H9 (cell line): ENCODE results near the gene DCP1B. TPM values are rescaled to one million over a fixed set of nuclear protein-coding genes. Genes with fewer than 3 reads are reported as not detected.

ENCODE experiments used
- DNase-seq: peaks from one replicate; pipeline ENCODE4 v3.0.0-alpha.2; 2017
- H2AFZ ChIP-seq: one replicate; pipeline ENCODE4 v1.6.1; 2013; ENCODE audit warnings: mild to moderate bottlenecking, low read length, control low read depth, moderate library complexity
- H2AK5ac ChIP-seq: 2 replicates; pipeline ENCODE4 v1.6.1; 2013; ENCODE audit warnings: low read length, control low read depth, mixed read lengths; ENCODE audit not compliant: insufficient read length
- H2BK120ac ChIP-seq: one replicate; pipeline ENCODE4 v1.6.1; 2013; ENCODE audit warnings: low read depth, mild to moderate bottlenecking, low read length, control low read depth, inconsistent platforms; ENCODE audit not compliant: poor library complexity, severe bottlenecking
- H2BK12ac ChIP-seq: 2 replicates; pipeline ENCODE4 v1.6.1; 2013; ENCODE audit warnings: low read length, control low read depth, mixed read lengths, low read depth; ENCODE audit not compliant: insufficient read length
- H2BK15ac ChIP-seq: 2 replicates; pipeline ENCODE4 v1.6.1; 2013; ENCODE audit warnings: low read depth, low read length, control low read depth
- H2BK20ac ChIP-seq: one replicate; pipeline ENCODE4 v1.6.1; 2013; ENCODE audit warnings: low read depth, mild to moderate bottlenecking, low read length, control low read depth, inconsistent platforms; ENCODE audit not compliant: poor library complexity, severe bottlenecking
- H2BK5ac ChIP-seq: 2 replicates; pipeline ENCODE4 v1.6.1; 2013; ENCODE audit warnings: low read length, control low read depth, mixed read lengths; ENCODE audit not compliant: insufficient read length
- H3K14ac ChIP-seq: 2 replicates; pipeline ENCODE4 v1.6.1; 2013; ENCODE audit warnings: low read length, control low read depth; ENCODE audit not compliant: insufficient read depth
- H3K18ac ChIP-seq: 2 replicates; pipeline ENCODE4 v1.6.1; 2013; ENCODE audit warnings: low read depth, mild to moderate bottlenecking, mixed read lengths, low read length, control low read depth; ENCODE audit not compliant: insufficient read length
- H3K23ac ChIP-seq: 2 replicates; pipeline ENCODE4 v1.6.1; 2013; ENCODE audit warnings: low read length, control low read depth, mixed read lengths, low read depth; ENCODE audit not compliant: insufficient read length
- H3K23me2 ChIP-seq: 2 replicates; pipeline ENCODE4 v1.6.1; 2013; ENCODE audit warnings: low read depth, mild to moderate bottlenecking, mixed read lengths, low read length, control low read depth; ENCODE audit not compliant: insufficient read length, poor library complexity, severe bottlenecking
- H3K27ac ChIP-seq: 2 replicates; pipeline ENCODE4 v1.5.1; 2013; ENCODE audit warnings: low read length, control low read depth, mixed read lengths, low read depth; ENCODE audit not compliant: insufficient read length
- H3K27me3 ChIP-seq: 2 replicates; pipeline ENCODE4 v1.6.1; 2013; ENCODE audit warnings: low read length, control low read depth, inconsistent platforms; ENCODE audit not compliant: insufficient read depth
- H3K4ac ChIP-seq: 2 replicates; pipeline ENCODE4 v1.6.1; 2013; ENCODE audit warnings: low read depth, mild to moderate bottlenecking, control low read depth, inconsistent platforms, low read length, moderate library complexity
- H3K4me1 ChIP-seq: 2 replicates; pipeline ENCODE4 v1.6.1; 2013; ENCODE audit warnings: low read length, control low read depth, inconsistent platforms; ENCODE audit not compliant: insufficient read depth
- H3K4me2 ChIP-seq: 2 replicates; pipeline ENCODE4 v1.6.1; 2013; ENCODE audit warnings: low read length, control low read depth, mixed read lengths; ENCODE audit not compliant: insufficient read length, insufficient read depth
- H3K56ac ChIP-seq: 2 replicates; pipeline ENCODE4 v1.6.1; 2013; ENCODE audit warnings: low read depth, mild to moderate bottlenecking, mixed read lengths, low read length, control low read depth; ENCODE audit not compliant: insufficient read length
- H3K79me1 ChIP-seq: 2 replicates; pipeline ENCODE4 v1.6.1; 2013; ENCODE audit warnings: low read depth, mild to moderate bottlenecking, moderate library complexity, low read length, control low read depth, inconsistent platforms; ENCODE audit not compliant: insufficient read depth, poor library complexity, severe bottlenecking
- H3K79me2 ChIP-seq: 2 replicates; pipeline ENCODE4 v1.6.1; 2013; ENCODE audit warnings: low read length, control low read depth, inconsistent platforms; ENCODE audit not compliant: insufficient read depth
- H3K9ac ChIP-seq: 2 replicates; pipeline ENCODE4 v1.6.1; 2013; ENCODE audit warnings: low read length, control low read depth, mixed read lengths; ENCODE audit not compliant: insufficient read length; ENCODE audit errors: extremely low read depth
- H3K9me3 ChIP-seq: one replicate; pipeline ENCODE4 v1.6.1; 2013; ENCODE audit warnings: low read depth, low read length, inconsistent platforms; ENCODE audit not compliant: control insufficient read depth
- H3T11ph ChIP-seq: one replicate; pipeline ENCODE4 v1.6.1; 2013; ENCODE audit warnings: mild to moderate bottlenecking, low read length, control low read depth, inconsistent platforms
- H4K20me1 ChIP-seq: one replicate; pipeline ENCODE4 v1.6.1; 2013; ENCODE audit not compliant: control insufficient read depth, insufficient read length, insufficient read depth
- H4K5ac ChIP-seq: 2 replicates; pipeline ENCODE4 v1.6.1; 2013; ENCODE audit warnings: low read depth, mild to moderate bottlenecking, mixed read lengths, low read length, control low read depth; ENCODE audit not compliant: insufficient read length
- H4K8ac ChIP-seq: replicated peaks from 2 replicates; pipeline ENCODE4 v1.6.1; 2013; ENCODE audit warnings: low read length, control low read depth, mixed read lengths, low read depth; ENCODE audit not compliant: insufficient read length
- H4K91ac ChIP-seq: 2 replicates; pipeline ENCODE4 v1.6.1; 2013; ENCODE audit warnings: low read depth, mild to moderate bottlenecking, moderate library complexity, mixed read lengths, low read length, control low read depth; ENCODE audit not compliant: insufficient read length
- H3K27ac Mint-ChIP-seq, 3 experiments: 2 replicates in 2 of 3; 3 replicates in 1 of 3; pipeline ENCODE4 v1.8.0; 2020 to 2021; ENCODE audit warnings: mixed read lengths in 3 of 3, mild to moderate bottlenecking in 1 of 3, moderate library complexity in 1 of 3
- H3K27me3 Mint-ChIP-seq: 2 replicates; pipeline ENCODE4 v1.8.0; 2021; ENCODE audit warnings: low read depth, mild to moderate bottlenecking, moderate library complexity, mixed read lengths
- H3K36me3 Mint-ChIP-seq, 3 experiments: 2 replicates in 2 of 3; 3 replicates in 1 of 3; pipeline ENCODE4 v1.8.0; 2020 to 2021; ENCODE audit warnings: low read depth in 3 of 3, mixed read lengths in 3 of 3; ENCODE audit not compliant: insufficient read depth in 1 of 3
- H3K4me1 Mint-ChIP-seq, 2 experiments: 2 replicates each; pipeline ENCODE4 v1.8.0; 2020; ENCODE audit warnings: mixed read lengths in 2 of 2
- H3K4me3 Mint-ChIP-seq, 2 experiments: 2 replicates in 1 of 2; 3 replicates in 1 of 2; pipeline ENCODE4 v1.8.0; 2020 to 2021; ENCODE audit warnings: mild to moderate bottlenecking in 2 of 2, mixed read lengths in 2 of 2, moderate library complexity in 1 of 2
- H3K9me3 Mint-ChIP-seq, 2 experiments: 2 replicates in 1 of 2; 3 replicates in 1 of 2; pipeline ENCODE4 v1.8.0; 2020; ENCODE audit warnings: mild to moderate bottlenecking in 2 of 2, mixed read lengths in 2 of 2, moderate library complexity in 1 of 2
- CTCF ChIP-seq: fragments of 200-600 bp; sonication (generic); conservative IDR thresholded peaks from 3 replicates; pipeline ENCODE4 v1.8.0; 2021; ENCODE audit warnings: antibody characterized with exemption, mild to moderate bottlenecking
- whole genome bisulfite sequencing: extraction: QIAGEN DNeasy Blood & Tissue Kit; methylation state at CpG from one replicate; pipeline ENCODE4 v1.1.7; 2013; ENCODE audit warnings: missing lambda C conversion rate, low lambda C conversion rate, mixed read lengths; ENCODE audit not compliant: insufficient read length; ENCODE audit errors: extremely low coverage; 5-methylcytosine and 5-hydroxymethylcytosine counted together
- total RNA-seq: library from RNA; stranded (reverse); gene quantifications from 2 replicates; pipeline ENCODE4 v1.2.1, GENCODE V29; 2021

DCP1B gene
- total RNA-seq, 1 experiment from 2014 or later, result 11.2 TPM

- Histone ChIP-seq H4K8ac (no peak overlapping the region), H4K5ac (no peak overlapping the region), H3K23me2 (no peaks in the 10 kb centered on the region), H3K27ac (no peak overlapping the region), H3K4me1 (no peaks in the 10 kb centered on the region; the same call in 1 of the 2 replicates), H2BK12ac (no peak overlapping the region), H2BK20ac (no peak overlapping the region), H3K18ac (no peak overlapping the region), H3K4ac (no peak overlapping the region), H2BK15ac (no peak overlapping the region), H4K91ac (no peak overlapping the region), H4K20me1 (no peaks in the 10 kb centered on the region), H2AFZ (no peak overlapping the region), H3K9me3 (no peaks in the 10 kb centered on the region), H3K4me2 (no peak overlapping the region), H2BK5ac (no peak overlapping the region), H3K23ac (no peak overlapping the region), H3K27me3 (no peaks in the 10 kb centered on the region), H3K79me1 (no peaks in the 10 kb centered on the region), H3T11ph (no peak overlapping the region), H3K14ac (no peak overlapping the region), H3K9ac (no peak overlapping the region), H3K56ac (no peak overlapping the region), H2BK120ac (no peak overlapping the region), H2AK5ac (no peak overlapping the region), H3K79me2 (no peaks in the 10 kb centered on the region)
- WGBS, result no CpG with 5 or more reads among the region's 4 CpGs
- no peak for DNase-seq
- H3K27ac Mint-ChIP-seq, result no peak overlapping the region
- no peaks in the 10 kb centered on the region for H3K27me3 Mint-ChIP-seq
- H3K4me1 Mint-ChIP-seq, result peaks cover 35 to 46% of the 10 kb centered on the region in 2 experiments
- H3K4me3 Mint-ChIP-seq, result no peak overlapping the region
- no peaks in the 10 kb centered on the region for H3K36me3 Mint-ChIP-seq
- TF ChIP-seq CTCF, result no peak
- H3K9me3 Mint-ChIP-seq, result no peaks in the 10 kb centered on the region
These were observed 10.0 kb upstream of the DCP1B start for GRCh38 chr12:2014231-2014630.
